Activated CD8-positive, alpha-beta memory T cell treated with anti-CD3 and anti-CD28 coated beads for 48 hours (primary cell): ENCODE results near the gene KCNJ14.

Source experiments
- DNase-seq, 3 experiments: peaks; one replicate each; pipeline ENCODE4 v3.0.0-alpha.2; 2020; ENCODE audit warnings: low read depth in 2 of 3, low spot score in 2 of 3

The KCNJ14 gene

DNA sequence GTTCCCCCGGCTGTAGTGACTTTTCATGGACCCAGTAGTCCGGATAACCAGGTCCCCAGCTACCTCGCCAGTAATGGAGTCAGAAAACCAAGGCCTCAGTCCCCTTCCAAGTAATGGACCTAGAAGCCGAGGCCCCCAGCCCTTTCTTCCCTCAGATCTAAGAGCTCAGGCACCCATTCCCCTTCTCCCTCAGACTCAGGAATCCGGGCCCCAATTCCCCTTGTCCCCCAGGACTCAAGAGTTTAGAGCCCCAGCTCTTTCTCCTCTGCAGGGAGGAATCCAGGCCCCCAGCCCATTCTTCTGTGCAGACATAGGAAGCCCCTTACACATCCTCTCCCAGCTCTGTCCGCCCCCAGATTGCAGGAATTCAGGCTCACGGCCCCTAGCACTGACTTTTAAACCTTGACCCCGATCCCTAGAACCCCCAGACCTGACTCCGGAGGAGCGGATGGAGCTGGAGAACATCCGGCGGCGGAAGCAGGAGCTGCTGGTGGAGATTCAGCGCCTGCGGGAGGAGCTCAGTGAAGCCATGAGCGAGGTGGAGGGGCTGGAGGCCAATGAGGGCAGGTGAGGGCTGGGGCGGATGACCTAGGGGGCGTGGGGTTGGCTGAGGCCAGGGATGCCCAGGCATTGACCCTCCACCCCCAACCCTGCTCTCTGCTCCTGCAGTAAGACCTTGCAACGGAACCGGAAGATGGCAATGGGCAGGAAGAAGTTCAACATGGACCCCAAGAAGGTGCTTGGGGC is 14.7 kb downstream of the KCNJ14 start:
- DNase-seq: no peak

DNA sequence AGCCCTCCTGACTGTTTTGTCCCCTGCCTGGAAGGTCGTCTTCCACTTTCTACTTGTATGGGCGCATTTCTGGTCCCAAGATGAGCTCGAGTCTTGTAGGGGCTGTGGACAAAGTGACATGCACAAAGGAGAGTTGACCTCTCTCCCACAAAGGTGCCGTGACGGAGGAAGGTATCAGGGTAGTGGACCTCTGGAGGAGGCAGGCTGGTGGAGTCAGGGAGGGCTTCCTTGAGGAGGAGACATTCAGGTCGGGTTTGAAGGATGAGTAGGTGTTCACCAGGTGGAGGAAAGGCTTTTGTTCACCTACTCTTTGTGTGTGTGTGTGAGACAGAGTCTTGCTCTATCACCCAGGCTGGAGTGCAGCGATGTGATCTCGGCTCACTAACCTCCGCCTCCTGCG is 15.5 kb downstream of the KCNJ14 start:
- no peak for DNase-seq

DNA sequence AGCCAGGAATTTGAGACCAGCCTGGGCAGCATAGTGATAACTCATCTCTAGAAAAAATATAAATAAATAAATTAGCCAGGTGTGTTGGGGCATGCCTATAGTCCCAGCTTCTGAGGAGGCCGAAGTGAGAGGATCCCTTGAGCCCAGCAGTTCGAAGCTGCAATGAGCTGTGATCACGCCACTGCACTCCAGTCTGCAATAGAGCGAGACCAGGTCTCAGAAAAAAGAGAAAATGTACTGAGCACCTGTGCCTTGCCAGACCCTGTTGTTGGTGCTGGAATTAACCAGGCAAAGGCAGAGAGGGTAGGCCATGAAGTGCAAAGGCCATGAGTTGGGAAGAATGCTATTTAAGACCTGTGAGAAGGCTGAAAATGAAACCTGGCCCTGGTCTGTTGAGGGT is 16.5 kb downstream of the KCNJ14 start:
- DNase-seq: no peak

DNA sequence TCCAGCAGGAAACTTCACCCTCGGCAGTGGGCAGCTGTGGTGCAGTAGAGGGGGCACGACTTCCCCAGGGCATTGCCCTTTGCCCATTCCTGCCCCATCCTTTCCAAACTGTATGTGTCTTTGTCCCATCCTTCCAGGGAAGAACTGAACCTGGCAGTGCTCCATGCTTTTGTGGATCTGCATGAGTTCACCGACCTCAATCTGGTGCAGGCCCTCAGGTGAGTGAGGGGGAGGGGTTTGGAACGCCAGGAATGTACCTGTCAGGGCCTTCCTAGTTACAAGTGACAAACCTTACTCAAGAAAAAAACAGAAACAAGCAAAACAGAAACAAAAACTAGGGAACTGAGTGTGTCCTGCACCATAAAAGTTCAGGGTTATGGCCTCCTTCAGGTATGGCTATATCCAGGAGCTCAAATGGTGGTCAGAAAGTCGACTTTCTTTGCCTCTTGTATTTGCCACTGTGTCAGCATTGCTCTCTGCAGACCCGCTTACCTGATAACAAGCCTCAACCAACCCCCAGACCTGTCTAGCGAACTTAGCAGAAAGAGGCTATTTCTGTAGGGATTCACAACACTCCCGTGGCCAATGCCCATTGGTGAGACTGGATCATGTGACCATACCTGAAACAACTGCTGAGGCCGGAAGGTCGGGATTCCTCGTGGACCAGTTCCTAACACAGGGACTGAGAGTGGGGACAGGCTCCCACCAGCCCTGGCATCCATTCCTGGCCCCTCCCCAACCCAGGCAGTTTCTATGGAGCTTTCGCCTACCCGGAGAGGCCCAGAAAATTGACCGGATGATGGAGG is 18.0 kb downstream of the KCNJ14 start:
- no peak for DNase-seq

DNA sequence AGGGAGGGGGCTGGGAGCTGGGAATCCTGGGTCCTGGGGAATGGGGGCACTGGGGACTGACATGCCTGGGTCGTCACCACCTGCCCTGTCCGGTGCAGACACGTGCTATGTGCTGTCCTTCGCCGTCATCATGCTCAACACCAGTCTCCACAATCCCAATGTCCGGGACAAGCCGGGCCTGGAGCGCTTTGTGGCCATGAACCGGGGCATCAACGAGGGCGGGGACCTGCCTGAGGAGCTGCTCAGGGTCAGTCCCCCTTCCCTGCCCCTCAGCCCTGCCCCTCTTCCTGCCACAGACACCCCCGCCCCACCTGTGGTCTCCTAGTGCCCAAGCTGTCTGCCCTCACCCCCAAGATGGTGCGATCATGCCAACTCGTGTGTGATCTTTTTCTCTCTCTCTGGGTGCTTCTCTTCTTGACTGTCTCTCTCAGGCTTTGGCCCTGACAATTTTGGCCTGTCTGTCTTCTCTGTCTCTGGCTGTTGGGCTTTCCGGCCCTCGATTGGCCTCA is 18.8 kb downstream of the KCNJ14 start:
- DNase-seq: no peak

DNA sequence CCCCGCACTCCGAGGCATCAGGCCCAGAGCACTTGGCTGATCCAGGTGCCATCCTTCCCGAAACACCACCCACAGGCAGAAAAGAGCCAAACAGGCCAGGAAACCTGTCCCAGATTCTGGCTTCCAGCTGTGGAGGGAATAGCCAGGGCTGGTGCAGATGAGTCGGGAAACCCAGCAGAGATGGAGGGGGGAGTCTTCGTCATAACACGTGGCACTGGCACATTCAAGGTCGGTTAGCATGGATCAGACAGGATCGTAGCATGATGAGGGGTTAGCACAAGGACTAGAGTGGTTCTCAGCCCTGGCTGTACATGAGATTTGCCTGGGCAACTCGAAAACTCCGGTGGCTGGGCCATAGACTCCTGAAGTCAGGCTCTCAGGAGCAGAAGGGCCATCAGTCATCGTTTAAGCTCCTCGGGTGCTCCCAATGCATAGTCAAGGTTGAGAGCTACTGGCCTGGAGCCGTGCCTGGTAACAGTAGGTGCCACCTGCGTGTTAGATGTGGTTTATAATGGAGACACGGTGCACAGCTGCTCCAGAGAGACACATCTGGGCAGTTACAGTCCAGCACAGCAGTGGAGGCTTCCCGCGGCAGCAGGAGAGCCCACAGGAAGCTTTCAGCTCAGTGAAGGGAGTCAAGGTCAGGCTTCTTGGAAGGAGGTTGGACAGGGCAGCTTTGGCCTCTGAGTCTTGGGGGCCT is 20.1 kb downstream of the KCNJ14 start:
- no peak for DNase-seq

DNA sequence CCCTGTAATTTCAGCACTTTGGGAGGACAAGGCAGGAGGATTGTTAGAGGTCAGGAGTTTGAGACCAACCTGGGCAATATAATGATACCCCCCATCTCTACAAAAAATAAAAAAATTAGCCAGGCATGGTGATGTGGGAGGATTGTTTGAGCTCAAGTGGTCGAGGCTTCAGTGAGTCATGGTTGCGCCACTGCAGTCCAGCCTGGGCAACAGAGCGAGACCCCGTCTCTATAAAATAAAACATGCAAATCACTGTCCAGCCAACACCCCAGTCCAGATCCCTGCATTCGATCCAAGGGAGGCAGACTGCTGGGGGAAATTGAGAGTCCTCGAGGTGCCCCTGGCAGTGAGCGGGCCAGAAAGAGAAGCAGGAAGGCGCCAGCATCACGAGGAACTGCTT is 20.8 kb downstream of the KCNJ14 start:
- no peak for DNase-seq

DNA sequence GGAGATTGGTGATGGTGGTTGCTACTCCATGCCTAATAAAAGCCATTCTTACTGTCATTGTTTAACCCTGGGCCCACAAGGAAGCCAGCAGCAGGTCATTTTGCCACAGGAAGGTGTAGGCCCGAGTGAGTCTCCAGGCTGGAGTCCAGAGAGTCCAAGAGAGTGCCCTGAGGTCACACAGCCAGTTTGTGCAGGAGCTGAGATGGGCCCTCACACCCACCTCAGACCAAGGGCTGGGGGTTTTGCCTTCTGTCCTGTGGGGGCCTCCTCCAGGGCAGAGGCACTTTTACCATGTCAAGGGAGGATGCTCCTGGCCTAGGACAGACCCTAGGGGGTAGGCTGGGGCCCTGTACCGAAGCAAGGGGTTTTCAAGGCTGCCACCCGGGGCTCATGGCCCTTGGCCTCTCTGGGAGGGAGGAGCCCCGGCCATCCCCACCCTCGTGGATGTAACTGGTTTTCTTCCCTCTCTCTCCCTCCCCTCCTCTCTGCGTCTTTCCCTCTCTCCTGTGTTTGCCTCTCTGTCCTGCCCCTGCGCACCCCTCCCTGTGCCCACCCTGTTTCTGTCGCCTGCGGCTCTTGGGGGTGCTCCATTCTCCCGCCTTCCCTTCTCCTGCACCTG is 21.8 kb downstream of the KCNJ14 start:
- no peak for DNase-seq

DNA sequence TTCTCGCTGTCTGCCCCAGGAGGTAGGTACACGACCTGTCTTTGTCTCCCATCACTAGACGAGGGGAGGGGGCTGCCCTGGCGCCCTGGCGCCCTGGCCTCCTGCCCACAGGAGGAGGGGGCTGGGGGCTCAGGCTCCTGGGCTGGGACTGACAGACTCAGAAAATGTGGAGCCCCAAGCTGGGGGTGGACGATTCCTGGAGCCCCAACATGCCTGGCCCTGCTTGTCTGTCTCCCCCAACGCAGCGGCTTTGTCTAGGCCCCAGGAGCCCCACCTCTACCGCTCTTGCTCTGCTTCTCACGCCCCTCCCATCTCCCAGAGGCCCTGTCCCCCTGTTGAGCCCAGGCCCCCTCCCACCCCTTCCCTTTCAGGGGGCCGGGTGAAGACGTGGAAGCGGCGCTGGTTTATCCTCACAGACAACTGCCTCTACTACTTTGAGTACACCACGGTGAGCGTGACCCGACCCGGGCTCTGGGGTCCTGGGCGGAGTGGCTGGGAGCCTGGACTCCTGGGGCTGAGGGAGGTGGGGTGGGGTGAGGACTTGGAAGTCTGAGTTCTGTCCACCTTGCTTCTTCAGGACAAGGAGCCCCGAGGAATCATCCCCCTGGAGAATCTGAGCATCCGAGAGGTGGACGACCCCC is 22.4 kb downstream of the KCNJ14 start:
- no peak for DNase-seq

DNA sequence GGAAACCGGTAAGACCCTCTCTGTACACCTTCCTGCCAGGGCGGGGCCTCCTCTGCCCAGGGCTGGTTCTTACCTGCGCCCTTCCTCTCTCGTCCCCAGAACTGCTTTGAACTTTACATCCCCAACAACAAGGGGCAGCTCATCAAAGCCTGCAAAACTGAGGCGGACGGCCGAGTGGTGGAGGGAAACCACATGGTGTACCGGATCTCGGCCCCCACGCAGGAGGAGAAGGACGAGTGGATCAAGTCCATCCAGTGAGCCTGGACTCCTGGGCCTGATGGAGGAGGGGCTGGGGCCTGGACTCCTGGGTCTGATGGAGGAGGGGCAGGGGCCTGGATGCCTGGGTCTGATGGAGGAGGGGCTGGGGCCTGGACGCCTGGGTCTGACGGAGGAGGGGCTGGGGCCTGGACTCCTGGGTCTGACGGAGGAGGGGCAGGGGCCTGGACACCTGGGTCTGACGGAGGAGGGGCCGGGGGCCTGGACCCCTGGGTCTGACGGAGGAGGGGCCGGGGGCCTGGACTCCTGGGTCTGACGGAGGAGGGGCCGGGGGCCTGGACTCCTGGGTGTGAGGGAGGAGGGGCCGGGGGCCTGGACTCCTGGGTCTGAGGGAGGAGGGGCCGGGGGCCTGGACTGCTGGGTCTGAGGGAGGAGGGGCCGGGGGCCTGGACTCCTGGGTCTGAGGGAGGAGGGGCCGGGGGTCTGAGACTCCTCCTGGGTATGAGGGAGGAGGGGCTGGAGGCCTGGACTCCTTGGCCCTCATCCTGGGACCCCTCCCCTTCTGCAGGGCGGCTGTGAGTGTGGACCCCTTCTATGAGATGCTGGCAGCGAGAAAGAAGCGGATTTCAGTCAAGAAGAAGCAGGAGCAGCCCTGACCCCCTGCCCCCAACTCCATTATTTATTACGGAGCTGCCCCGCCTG is 23.2 kb downstream of the KCNJ14 start:
- no peak for DNase-seq

DNA sequence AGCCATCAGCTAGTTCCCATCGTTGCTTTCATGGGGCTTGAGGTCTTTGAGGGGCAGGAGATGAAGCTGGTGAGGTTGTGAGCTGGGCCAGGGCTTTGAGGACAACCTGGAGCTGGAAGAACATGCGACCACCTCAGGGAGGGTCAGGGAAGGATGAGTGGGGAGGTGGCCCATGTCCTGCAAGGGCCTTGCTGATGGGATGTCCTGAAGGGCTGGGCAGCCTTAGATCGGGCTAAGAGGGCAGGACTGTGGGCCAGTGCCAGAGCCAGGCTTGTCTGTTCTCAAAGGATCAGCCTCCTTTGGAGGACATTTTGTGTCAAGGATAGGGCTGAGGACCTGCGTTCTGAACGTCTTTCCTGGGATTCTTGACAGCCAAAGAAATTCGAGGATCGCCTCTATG is 24.3 kb downstream of the KCNJ14 start:
- no peak for DNase-seq

DNA sequence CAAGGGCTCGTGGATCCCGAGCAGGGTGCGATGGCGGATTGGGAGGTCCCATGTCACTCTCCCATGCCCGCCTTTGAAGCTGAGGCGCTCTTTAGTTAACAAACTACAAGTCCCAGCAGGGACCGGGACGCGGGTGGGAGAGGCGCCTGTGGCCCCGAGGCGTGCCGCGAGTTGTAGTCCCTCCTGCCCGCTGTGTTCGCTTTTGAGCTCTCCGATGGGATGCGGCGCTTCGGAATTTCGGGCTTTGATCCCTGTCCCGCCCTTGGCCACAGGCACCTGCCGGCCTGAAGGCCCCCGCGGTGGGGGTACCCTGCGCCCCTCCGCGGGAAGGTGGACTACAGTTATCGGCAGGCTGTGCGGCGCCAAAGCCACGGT is 24.8 kb downstream of the KCNJ14 start:
- no peak for DNase-seq

DNA sequence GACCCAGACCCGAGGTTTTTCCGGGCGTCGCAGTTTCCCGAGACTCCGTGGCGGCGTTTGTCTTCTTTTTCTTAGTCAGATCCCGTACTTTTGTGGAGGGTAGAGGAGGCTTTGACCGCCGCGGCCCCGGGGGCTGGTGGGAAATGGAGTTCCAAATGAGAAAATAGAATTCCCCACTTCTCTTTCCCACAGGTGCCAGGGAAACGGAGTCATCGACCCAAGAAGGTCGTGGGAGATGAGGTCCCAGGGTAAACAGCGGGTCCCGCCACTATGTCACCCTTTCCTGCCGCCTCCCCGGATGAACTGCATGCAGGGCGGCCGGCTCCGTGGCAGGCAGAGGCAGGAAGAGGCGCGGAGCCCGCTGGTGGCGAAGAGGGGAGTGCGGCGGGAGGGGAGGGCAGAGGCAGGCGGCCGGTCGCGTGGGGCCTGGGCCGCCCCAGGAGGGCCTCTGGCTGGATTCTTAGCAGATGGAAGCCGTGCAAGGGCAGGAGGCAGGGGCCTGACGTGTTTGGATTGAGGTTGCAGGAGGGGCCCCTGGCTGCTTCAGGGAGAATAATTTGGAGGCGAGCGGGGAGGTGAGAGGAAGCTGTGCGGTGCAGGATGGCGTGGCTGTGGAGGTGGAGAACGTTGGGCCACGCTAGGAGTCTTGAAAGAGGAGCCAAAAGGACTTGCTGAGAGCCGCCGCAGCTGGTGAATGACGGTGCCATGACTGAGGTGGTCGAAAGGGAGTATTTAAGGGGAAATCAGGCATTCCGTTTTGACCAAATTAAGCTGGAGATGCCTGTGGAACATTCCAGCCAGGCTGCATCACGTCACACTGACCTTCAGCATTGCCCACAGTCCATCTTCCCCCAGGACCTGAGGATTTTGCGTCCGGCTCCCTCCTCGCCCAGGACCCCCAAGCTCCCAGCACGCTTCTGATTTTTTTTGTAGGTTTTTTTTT is 25.5 kb downstream of the KCNJ14 start:
- peak in 2 of 3 experiments; percentile 27 to 34 for DNase-seq

DNA sequence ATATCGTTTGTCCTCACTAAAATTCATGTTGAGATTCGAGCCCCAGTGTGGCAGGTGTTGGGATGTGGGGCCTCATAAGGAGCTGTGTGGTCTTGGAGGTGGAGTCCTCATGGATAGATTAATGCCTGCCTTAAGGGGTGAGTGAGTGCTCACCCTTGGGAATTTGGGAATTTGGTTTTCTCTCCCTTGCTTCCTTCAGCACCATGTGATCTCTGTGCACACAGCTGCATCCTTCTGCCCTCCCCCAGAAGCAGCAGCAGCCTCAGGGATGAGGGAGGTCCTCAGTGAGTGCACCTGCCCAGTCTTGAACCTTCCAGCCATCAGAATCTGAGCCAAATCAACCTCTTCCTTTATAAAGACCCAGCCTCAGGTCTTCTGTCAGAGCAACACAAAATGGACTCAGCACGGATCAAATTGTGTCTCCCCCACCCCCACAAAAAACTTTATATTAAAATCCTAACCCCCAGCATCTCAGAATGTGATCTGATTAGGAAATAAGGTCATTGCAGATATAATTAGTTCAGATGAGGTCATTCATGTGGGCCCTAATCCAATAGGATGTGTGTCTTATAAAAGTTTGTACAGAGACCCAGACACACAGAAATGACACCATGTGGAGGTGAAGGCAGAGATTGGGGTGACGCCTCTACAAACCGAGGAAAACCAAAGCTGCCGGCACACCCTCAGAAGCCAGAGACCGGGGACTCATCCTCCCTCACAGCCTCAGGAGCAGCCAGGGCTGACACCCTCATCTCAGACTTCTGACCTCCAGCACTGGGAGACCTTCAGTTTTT is 26.7 kb downstream of the KCNJ14 start:
- no peak for DNase-seq

DNA sequence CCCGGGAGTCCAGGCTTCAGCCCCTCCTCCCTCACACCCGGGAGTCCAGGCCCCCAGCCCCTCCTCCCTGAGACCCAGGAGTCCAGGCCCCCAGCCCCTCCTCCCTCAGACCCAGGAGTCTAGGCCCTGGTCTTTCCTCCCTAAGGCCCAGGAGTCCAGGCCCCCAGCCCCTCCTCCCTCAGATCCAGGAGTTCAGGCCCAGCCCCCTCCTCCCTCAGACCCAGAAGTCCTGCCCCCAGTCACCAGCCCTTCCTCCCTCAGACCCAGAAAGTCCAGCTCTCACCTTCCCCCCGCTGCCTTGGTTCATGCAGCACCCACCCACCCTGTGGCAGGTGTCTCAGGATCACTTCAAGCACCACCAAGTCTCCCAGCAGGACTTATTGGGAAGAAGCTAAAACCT is 27.9 kb downstream of the KCNJ14 start:
- DNase-seq: no peak

DNA sequence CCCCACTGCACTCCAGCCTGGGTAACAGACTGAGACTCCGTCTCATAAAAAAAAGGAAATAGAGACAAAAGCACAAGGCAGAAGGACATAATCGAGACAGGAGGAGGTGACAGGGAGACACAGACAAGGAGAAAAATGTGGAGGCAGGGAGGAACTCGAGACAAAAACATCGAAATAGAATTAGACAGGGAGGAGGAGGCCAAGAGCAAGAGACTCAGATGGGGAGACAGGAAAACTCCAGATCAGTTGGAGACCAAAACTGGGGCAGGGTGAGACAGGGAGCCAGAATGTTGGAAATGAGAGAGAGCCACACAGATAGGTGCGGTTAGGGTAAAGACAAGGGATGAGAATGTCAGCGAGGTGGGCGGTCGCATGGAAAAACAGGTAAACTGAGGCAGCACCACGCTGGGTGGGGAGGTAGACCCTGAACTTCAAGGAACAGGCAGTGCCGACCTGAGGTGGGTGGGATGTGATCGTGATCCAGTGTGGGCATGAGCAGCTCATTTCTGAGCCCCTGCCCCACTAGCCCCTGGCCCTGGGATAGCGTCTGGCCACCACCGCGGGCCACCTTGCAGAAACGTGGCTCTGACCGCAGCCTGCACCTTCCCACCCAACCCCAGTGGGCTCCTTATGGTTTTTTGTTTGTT is 29.0 kb downstream of the KCNJ14 start:
- DNase-seq: no peak

DNA sequence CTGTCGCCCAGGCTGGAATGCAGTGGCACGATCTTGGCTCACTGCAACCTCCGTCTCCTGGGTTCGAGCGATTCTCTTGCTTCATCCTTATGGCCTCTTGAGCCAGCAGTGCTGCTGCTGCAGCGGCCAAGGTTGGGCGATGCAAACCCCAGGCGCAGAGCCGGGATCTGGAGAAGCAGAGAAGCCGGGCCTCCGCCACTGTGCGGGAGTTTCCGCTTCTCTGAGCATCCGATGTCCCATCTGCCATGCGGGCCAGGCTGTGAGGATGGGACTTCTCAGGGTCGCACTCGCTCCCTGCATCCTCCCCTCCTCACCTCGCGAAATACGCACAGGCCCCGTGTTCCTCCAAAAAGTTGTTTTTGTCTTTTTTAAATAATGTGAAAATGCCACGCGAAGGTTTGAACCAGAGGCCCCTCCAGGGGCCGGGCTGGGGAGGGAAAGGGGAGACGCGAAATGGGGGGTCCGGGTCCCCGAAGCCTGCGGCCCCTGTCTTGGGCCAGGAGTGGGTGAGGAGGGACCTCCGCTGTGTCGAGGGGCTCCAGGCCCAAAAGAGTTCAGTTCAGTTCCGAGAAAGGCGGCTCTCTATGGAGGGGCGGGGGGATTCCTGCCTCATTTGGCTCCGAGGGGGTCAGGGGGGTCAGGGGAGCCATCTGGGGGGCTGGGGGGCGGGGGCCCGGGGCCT is 29.7 kb downstream of the KCNJ14 start:
- DNase-seq: no peak
